H9 (cell line): ENCODE data around the gene BTG4. TPM values are rescaled to one million over a fixed set of nuclear protein-coding genes. Genes with fewer than 3 reads are reported as not detected.

Source experiments
- DNase-seq: peaks from one replicate; pipeline ENCODE4 v3.0.0-alpha.2; 2017
- H2AFZ ChIP-seq: one replicate; pipeline ENCODE4 v1.6.1; 2013; ENCODE audit warnings: mild to moderate bottlenecking, low read length, control low read depth, moderate library complexity
- H2AK5ac ChIP-seq: 2 replicates; pipeline ENCODE4 v1.6.1; 2013; ENCODE audit warnings: low read length, control low read depth, mixed read lengths; ENCODE audit not compliant: insufficient read length
- H2BK120ac ChIP-seq: one replicate; pipeline ENCODE4 v1.6.1; 2013; ENCODE audit warnings: low read depth, mild to moderate bottlenecking, low read length, control low read depth, inconsistent platforms; ENCODE audit not compliant: poor library complexity, severe bottlenecking
- H2BK12ac ChIP-seq: 2 replicates; pipeline ENCODE4 v1.6.1; 2013; ENCODE audit warnings: low read length, control low read depth, mixed read lengths, low read depth; ENCODE audit not compliant: insufficient read length
- H2BK15ac ChIP-seq: 2 replicates; pipeline ENCODE4 v1.6.1; 2013; ENCODE audit warnings: low read depth, low read length, control low read depth
- H2BK20ac ChIP-seq: one replicate; pipeline ENCODE4 v1.6.1; 2013; ENCODE audit warnings: low read depth, mild to moderate bottlenecking, low read length, control low read depth, inconsistent platforms; ENCODE audit not compliant: poor library complexity, severe bottlenecking
- H2BK5ac ChIP-seq: 2 replicates; pipeline ENCODE4 v1.6.1; 2013; ENCODE audit warnings: low read length, control low read depth, mixed read lengths; ENCODE audit not compliant: insufficient read length
- H3K14ac ChIP-seq: 2 replicates; pipeline ENCODE4 v1.6.1; 2013; ENCODE audit warnings: low read length, control low read depth; ENCODE audit not compliant: insufficient read depth
- H3K18ac ChIP-seq: 2 replicates; pipeline ENCODE4 v1.6.1; 2013; ENCODE audit warnings: low read depth, mild to moderate bottlenecking, mixed read lengths, low read length, control low read depth; ENCODE audit not compliant: insufficient read length
- H3K23ac ChIP-seq: 2 replicates; pipeline ENCODE4 v1.6.1; 2013; ENCODE audit warnings: low read length, control low read depth, mixed read lengths, low read depth; ENCODE audit not compliant: insufficient read length
- H3K23me2 ChIP-seq: 2 replicates; pipeline ENCODE4 v1.6.1; 2013; ENCODE audit warnings: low read depth, mild to moderate bottlenecking, mixed read lengths, low read length, control low read depth; ENCODE audit not compliant: insufficient read length, poor library complexity, severe bottlenecking
- H3K27ac ChIP-seq: 2 replicates; pipeline ENCODE4 v1.5.1; 2013; ENCODE audit warnings: low read length, control low read depth, mixed read lengths, low read depth; ENCODE audit not compliant: insufficient read length
- H3K27me3 ChIP-seq: 2 replicates; pipeline ENCODE4 v1.6.1; 2013; ENCODE audit warnings: low read length, control low read depth, inconsistent platforms; ENCODE audit not compliant: insufficient read depth
- H3K4ac ChIP-seq: 2 replicates; pipeline ENCODE4 v1.6.1; 2013; ENCODE audit warnings: low read depth, mild to moderate bottlenecking, control low read depth, inconsistent platforms, low read length, moderate library complexity
- H3K4me1 ChIP-seq: 2 replicates; pipeline ENCODE4 v1.6.1; 2013; ENCODE audit warnings: low read length, control low read depth, inconsistent platforms; ENCODE audit not compliant: insufficient read depth
- H3K4me2 ChIP-seq: 2 replicates; pipeline ENCODE4 v1.6.1; 2013; ENCODE audit warnings: low read length, control low read depth, mixed read lengths; ENCODE audit not compliant: insufficient read length, insufficient read depth
- H3K56ac ChIP-seq: 2 replicates; pipeline ENCODE4 v1.6.1; 2013; ENCODE audit warnings: low read depth, mild to moderate bottlenecking, mixed read lengths, low read length, control low read depth; ENCODE audit not compliant: insufficient read length
- H3K79me1 ChIP-seq: 2 replicates; pipeline ENCODE4 v1.6.1; 2013; ENCODE audit warnings: low read depth, mild to moderate bottlenecking, moderate library complexity, low read length, control low read depth, inconsistent platforms; ENCODE audit not compliant: insufficient read depth, poor library complexity, severe bottlenecking
- H3K79me2 ChIP-seq: 2 replicates; pipeline ENCODE4 v1.6.1; 2013; ENCODE audit warnings: low read length, control low read depth, inconsistent platforms; ENCODE audit not compliant: insufficient read depth
- H3K9ac ChIP-seq: 2 replicates; pipeline ENCODE4 v1.6.1; 2013; ENCODE audit warnings: low read length, control low read depth, mixed read lengths; ENCODE audit not compliant: insufficient read length; ENCODE audit errors: extremely low read depth
- H3K9me3 ChIP-seq: one replicate; pipeline ENCODE4 v1.6.1; 2013; ENCODE audit warnings: low read depth, low read length, inconsistent platforms; ENCODE audit not compliant: control insufficient read depth
- H3T11ph ChIP-seq: one replicate; pipeline ENCODE4 v1.6.1; 2013; ENCODE audit warnings: mild to moderate bottlenecking, low read length, control low read depth, inconsistent platforms
- H4K20me1 ChIP-seq: one replicate; pipeline ENCODE4 v1.6.1; 2013; ENCODE audit not compliant: control insufficient read depth, insufficient read length, insufficient read depth
- H4K5ac ChIP-seq: 2 replicates; pipeline ENCODE4 v1.6.1; 2013; ENCODE audit warnings: low read depth, mild to moderate bottlenecking, mixed read lengths, low read length, control low read depth; ENCODE audit not compliant: insufficient read length
- H4K8ac ChIP-seq: replicated peaks from 2 replicates; pipeline ENCODE4 v1.6.1; 2013; ENCODE audit warnings: low read length, control low read depth, mixed read lengths, low read depth; ENCODE audit not compliant: insufficient read length
- H4K91ac ChIP-seq: 2 replicates; pipeline ENCODE4 v1.6.1; 2013; ENCODE audit warnings: low read depth, mild to moderate bottlenecking, moderate library complexity, mixed read lengths, low read length, control low read depth; ENCODE audit not compliant: insufficient read length
- H3K27ac Mint-ChIP-seq, 3 experiments: 2 replicates in 2 of 3; 3 replicates in 1 of 3; pipeline ENCODE4 v1.8.0; 2020 to 2021; ENCODE audit warnings: mixed read lengths in 3 of 3, mild to moderate bottlenecking in 1 of 3, moderate library complexity in 1 of 3
- H3K27me3 Mint-ChIP-seq: 2 replicates; pipeline ENCODE4 v1.8.0; 2021; ENCODE audit warnings: low read depth, mild to moderate bottlenecking, moderate library complexity, mixed read lengths
- H3K36me3 Mint-ChIP-seq, 3 experiments: 2 replicates in 2 of 3; 3 replicates in 1 of 3; pipeline ENCODE4 v1.8.0; 2020 to 2021; ENCODE audit warnings: low read depth in 3 of 3, mixed read lengths in 3 of 3; ENCODE audit not compliant: insufficient read depth in 1 of 3
- H3K4me1 Mint-ChIP-seq, 2 experiments: 2 replicates each; pipeline ENCODE4 v1.8.0; 2020; ENCODE audit warnings: mixed read lengths in 2 of 2
- H3K4me3 Mint-ChIP-seq, 2 experiments: 2 replicates in 1 of 2; 3 replicates in 1 of 2; pipeline ENCODE4 v1.8.0; 2020 to 2021; ENCODE audit warnings: mild to moderate bottlenecking in 2 of 2, mixed read lengths in 2 of 2, moderate library complexity in 1 of 2
- H3K9me3 Mint-ChIP-seq, 2 experiments: 2 replicates in 1 of 2; 3 replicates in 1 of 2; pipeline ENCODE4 v1.8.0; 2020; ENCODE audit warnings: mild to moderate bottlenecking in 2 of 2, mixed read lengths in 2 of 2, moderate library complexity in 1 of 2
- CTCF ChIP-seq: fragments of 200-600 bp; sonication (generic); conservative IDR thresholded peaks from 3 replicates; pipeline ENCODE4 v1.8.0; 2021; ENCODE audit warnings: antibody characterized with exemption, mild to moderate bottlenecking
- WGBS: extraction: QIAGEN DNeasy Blood & Tissue Kit; methylation state at CpG from one replicate; pipeline ENCODE4 v1.1.7; 2013; ENCODE audit warnings: missing lambda C conversion rate, low lambda C conversion rate, mixed read lengths; ENCODE audit not compliant: insufficient read length; ENCODE audit errors: extremely low coverage; 5-methylcytosine and 5-hydroxymethylcytosine counted together
- total RNA-seq: library from RNA; stranded (reverse); gene quantifications from 2 replicates; pipeline ENCODE4 v1.2.1, GENCODE V29; 2021

BTG4 gene
- total RNA-seq, 1 experiment from 2014 or later: not detected

- Histone ChIP-seq H3K9ac (no peak overlapping the region), H3K79me2 (no peaks in the 10 kb centered on the region), H2AFZ (no peak overlapping the region), H2AK5ac (no peak overlapping the region), H4K91ac (no peak overlapping the region), H2BK12ac (no peak overlapping the region), H2BK5ac (no peak overlapping the region), H3K23ac (no peak overlapping the region), H2BK20ac (no peak overlapping the region), H3K9me3 (no peaks in the 10 kb centered on the region), H3T11ph (no peak overlapping the region), H3K4me2 (no peak overlapping the region), H3K18ac (no peak overlapping the region), H4K5ac (no peak overlapping the region), H2BK120ac (no peak overlapping the region), H3K27ac (no peak overlapping the region), H3K4me1 (no peaks in the 10 kb centered on the region; the same call in 1 of the 2 replicates), H2BK15ac (no peak overlapping the region), H3K4ac (no peak overlapping the region), H3K79me1 (no peaks in the 10 kb centered on the region), H3K23me2 (no peaks in the 10 kb centered on the region), H4K20me1 (no peaks in the 10 kb centered on the region), H4K8ac (no peak overlapping the region), H3K27me3 (no peaks in the 10 kb centered on the region), H3K14ac (no peak overlapping the region), H3K56ac (no peak overlapping the region)
- no peak for TF ChIP-seq CTCF
- no peak overlapping the region for H3K4me3 Mint-ChIP-seq
- no peak overlapping the region for H3K27ac Mint-ChIP-seq
- no CpG with 5 or more reads among the region's 10 CpGs for WGBS
- H3K4me1 Mint-ChIP-seq: peaks cover 20 to 23% of the 10 kb centered on the region in 2 experiments
- H3K9me3 Mint-ChIP-seq: no peaks in the 10 kb centered on the region
- DNase-seq: no peak
- no peaks in the 10 kb centered on the region for H3K36me3 Mint-ChIP-seq
- H3K27me3 Mint-ChIP-seq: peaks cover 8% of the 10 kb centered on the region
These were observed 59.2 kb downstream of the BTG4 start for GRCh38 chr11:111452817-111453552.
